ENCODE results near the gene GABBR1.

GABBR1 gene

GRCh38 chr6:29628419-29629281, 4.3 kb downstream of the GABBR1 start:
- DNase-seq (ENCODE audit: low read depth), result peak; percentile 43
- peak overlapping the region; percentile 60 for H3K4me3 ChIP-seq (ENCODE audit: low read length)
- TF ChIP-seq, protein P1, sequence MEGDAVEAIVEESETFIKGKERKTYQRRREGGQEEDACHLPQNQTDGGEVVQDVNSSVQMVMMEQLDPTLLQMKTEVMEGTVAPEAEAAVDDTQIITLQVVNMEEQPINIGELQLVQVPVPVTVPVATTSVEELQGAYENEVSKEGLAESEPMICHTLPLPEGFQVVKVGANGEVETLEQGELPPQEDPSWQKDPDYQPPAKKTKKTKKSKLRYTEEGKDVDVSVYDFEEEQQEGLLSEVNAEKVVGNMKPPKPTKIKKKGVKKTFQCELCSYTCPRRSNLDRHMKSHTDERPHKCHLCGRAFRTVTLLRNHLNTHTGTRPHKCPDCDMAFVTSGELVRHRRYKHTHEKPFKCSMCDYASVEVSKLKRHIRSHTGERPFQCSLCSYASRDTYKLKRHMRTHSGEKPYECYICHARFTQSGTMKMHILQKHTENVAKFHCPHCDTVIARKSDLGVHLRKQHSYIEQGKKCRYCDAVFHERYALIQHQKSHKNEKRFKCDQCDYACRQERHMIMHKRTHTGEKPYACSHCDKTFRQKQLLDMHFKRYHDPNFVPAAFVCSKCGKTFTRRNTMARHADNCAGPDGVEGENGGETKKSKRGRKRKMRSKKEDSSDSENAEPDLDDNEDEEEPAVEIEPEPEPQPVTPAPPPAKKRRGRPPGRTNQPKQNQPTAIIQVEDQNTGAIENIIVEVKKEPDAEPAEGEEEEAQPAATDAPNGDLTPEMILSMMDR (conservative IDR thresholded peaks at IDR 0.05; ENCODE audit: low read depth, low read length), result peak; percentile 79

DNA sequence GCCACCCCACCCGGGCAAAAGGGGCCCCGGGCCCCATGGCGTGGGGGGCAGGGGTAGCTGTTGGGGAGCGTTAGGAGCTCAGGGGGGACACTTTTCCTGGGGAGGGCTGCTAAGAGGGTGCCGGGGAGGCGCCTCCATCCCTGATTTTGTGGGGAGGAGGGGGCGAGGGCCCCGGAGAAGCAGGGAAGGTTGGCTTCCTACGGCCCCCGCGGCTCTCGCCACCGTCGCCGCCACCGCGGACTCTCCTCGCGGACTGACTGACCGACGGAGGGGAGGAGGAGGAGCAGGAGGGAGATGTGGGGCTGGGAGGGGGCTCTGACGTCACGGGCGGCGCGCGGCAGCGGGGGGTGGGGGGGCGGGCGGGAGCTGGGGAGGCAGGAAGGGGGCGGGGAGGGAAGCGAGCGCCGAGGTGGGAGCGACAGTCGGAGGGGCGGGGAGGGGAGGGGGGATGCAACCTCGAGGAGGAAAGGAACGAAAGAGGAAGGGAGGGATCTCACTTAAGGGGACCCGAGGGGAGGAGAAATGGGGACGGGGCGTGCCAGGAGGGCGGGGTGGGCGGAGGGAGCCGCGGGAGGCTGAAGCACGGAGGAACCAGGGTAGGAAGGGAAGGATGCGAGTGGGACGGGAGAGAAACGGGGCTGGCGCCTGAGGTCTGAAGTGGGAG, 5.1 kb downstream of the GABBR1 start:
- peak overlapping the region; percentile 60 for H3K4me3 ChIP-seq (ENCODE audit: low read length)
- TF ChIP-seq, protein P1 (conservative IDR thresholded peaks at IDR 0.05; ENCODE audit: low read depth, low read length), result no peak
- no peak for DNase-seq (ENCODE audit: low read depth)

DNA sequence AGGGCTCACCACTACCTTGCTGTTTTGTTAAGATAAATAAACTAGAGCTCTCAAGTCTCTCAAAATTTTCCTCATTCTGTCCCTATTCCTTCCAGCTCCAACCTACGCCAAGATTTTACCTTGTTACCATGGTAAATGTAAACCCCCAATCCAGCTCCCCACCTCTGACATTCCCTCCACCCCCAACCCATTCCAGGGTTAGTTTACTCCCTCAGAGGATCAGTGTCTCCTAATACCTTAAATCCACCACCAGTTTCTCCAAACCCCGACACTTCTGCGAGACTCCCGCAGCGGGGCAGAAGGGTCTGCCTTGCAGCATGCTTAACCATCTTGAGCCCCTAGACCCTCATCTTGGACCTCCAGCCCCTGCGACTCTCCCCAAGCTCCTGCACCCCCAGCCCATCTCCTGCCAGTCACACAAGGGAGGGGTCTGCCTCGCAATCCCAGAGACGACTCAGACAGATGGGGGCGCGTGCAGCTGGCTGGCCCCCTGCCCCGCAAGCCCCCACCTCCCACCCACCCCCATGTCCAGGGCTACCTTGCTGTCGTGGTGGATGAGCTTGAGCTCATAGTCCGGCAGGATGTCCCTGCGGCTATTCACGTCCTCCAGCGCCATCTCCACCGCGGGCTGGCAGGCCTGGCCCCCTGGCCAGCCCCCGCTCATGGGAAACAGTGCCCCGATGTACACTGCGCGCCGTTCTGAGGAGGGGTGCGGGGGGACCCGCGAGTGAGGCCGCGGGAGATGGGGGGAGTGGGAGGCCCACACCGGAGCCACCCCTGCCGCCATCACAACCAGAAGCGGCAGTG, 5.8 kb downstream of the GABBR1 start:
- peak overlapping the region; percentile 60 for H3K4me3 ChIP-seq (ENCODE audit: low read length)
- TF ChIP-seq, protein P1 (conservative IDR thresholded peaks at IDR 0.05; ENCODE audit: low read depth, low read length), result no peak
- DNase-seq (ENCODE audit: low read depth), result no peak

- TF ChIP-seq, protein P1 (conservative IDR thresholded peaks at IDR 0.05; ENCODE audit: low read depth, low read length), result no peak
- DNase-seq (ENCODE audit: low read depth), result no peak
- no peak overlapping the region for H3K4me3 ChIP-seq (ENCODE audit: low read length)
Observed at GRCh38 chr6:29625337-29625930, 7.5 kb downstream of the GABBR1 start.

- no peak for DNase-seq (ENCODE audit: low read depth)
- H3K4me3 ChIP-seq (ENCODE audit: low read length), result no peak overlapping the region
- TF ChIP-seq, protein P1 (conservative IDR thresholded peaks at IDR 0.05; ENCODE audit: low read depth, low read length), result no peak
Observed at GRCh38 chr6:29624520-29624961, 8.4 kb downstream of the GABBR1 start.

DNA sequence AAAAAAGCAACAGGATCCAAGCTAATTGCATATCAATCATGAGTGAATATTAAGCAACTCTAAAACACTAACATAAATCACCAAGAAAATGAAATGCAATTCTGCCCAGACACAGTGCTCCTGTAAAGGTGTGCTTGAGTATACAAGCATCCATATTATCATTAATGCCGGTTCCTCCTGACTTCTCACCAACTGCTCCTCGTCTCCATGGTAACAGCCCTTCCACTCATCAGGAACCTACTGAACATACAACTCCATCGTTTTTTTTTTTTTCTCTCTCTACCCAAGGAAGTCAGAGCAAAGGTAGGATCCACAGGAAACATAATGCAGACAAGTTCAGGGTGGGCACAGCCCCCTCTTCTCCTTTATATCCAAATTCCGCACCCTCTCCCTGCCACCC, 12.4 kb downstream of the GABBR1 start:
- H3K4me3 ChIP-seq (ENCODE audit: low read length), result no peak overlapping the region
- DNase-seq (ENCODE audit: low read depth), result no peak
- TF ChIP-seq, protein P1 (conservative IDR thresholded peaks at IDR 0.05; ENCODE audit: low read depth, low read length), result no peak
